Ishikawa (cell line): Measurements from ENCODE around the gene RPGRIP1L.

Experiments
- CEBPB ChIP-seq: IDR thresholded peaks from 2 replicates; pipeline ENCODE4 v1.6.1; 2012
- CREB1 ChIP-seq: IDR thresholded peaks from 2 replicates; pipeline ENCODE4 v1.6.1; 2012; ENCODE audit warnings: low read depth
- EGR1 ChIP-seq: IDR thresholded peaks from 2 replicates; pipeline ENCODE4 v1.6.1; 2012
- EP300 ChIP-seq: IDR thresholded peaks from 2 replicates; pipeline ENCODE4 v1.6.1; 2012; ENCODE audit warnings: borderline replicate concordance
- FOXM1 ChIP-seq: IDR thresholded peaks from 2 replicates; pipeline ENCODE4 v1.6.1; 2012; ENCODE audit warnings: low read depth, borderline replicate concordance
- MAX ChIP-seq: IDR thresholded peaks from 2 replicates; pipeline ENCODE4 v1.6.1; 2012
- NFIC ChIP-seq: IDR thresholded peaks from 2 replicates; pipeline ENCODE4 v1.6.1; 2012
- RAD21 ChIP-seq: IDR thresholded peaks from 2 replicates; pipeline ENCODE4 v1.6.1; 2012; ENCODE audit warnings: low read depth
- REST ChIP-seq: IDR thresholded peaks from 2 replicates; pipeline ENCODE4 v1.6.1; 2012; ENCODE audit warnings: low read depth, mild to moderate bottlenecking
- TAF1 ChIP-seq: IDR thresholded peaks from 2 replicates; pipeline ENCODE4 v1.6.1; 2012; ENCODE audit warnings: low read depth, mild to moderate bottlenecking
- TCF12 ChIP-seq: IDR thresholded peaks from 2 replicates; pipeline ENCODE4 v1.6.1; 2012; ENCODE audit warnings: low read depth
- TEAD4 ChIP-seq: IDR thresholded peaks from 2 replicates; pipeline ENCODE4 v1.6.1; 2012
- USF1 ChIP-seq: IDR thresholded peaks from 2 replicates; pipeline ENCODE4 v1.6.1; 2012
- YY1 ChIP-seq: IDR thresholded peaks from 2 replicates; pipeline ENCODE4 v1.6.1; 2012; ENCODE audit warnings: low read depth
- ZBTB7A ChIP-seq: IDR thresholded peaks from 2 replicates; pipeline ENCODE4 v1.6.1; 2012; ENCODE audit warnings: low read depth

RPGRIP1L gene

GRCh38 chr16:53680756-53681155 is 22.9 kb downstream of the RPGRIP1L start:
- TF ChIP-seq TEAD4: no peak
- TF ChIP-seq MAX: no peak
- TF ChIP-seq USF1: no peak
- TF ChIP-seq REST: no peak
- no peak for TF ChIP-seq CREB1
- TF ChIP-seq FOXM1: no peak
- TF ChIP-seq ZBTB7A: no peak
- TF ChIP-seq TCF12: no peak
- TF ChIP-seq EP300: no peak
- no peak for TF ChIP-seq YY1
- TF ChIP-seq TAF1: no peak
- no peak for TF ChIP-seq RAD21
- TF ChIP-seq EGR1: no peak
- no peak for TF ChIP-seq CEBPB
- no peak for TF ChIP-seq NFIC

GRCh38 chr16:53678756-53679343 is 24.8 kb downstream of the RPGRIP1L start:
- TF ChIP-seq FOXM1 (no peak), CREB1 (no peak), ZBTB7A (no peak), TAF1 (no peak), EGR1 (no peak), NFIC (no peak), USF1 (no peak), TEAD4 (no peak), REST (no peak), MAX (no peak), RAD21 (no peak), YY1 (no peak), CEBPB (no peak)

GRCh38 chr16:53678155-53678554 is 25.5 kb downstream of the RPGRIP1L start:
- no peak for TF ChIP-seq EP300
- no peak for TF ChIP-seq YY1
- TF ChIP-seq EGR1: no peak
- no peak for TF ChIP-seq MAX
- no peak for TF ChIP-seq CEBPB
- TF ChIP-seq REST: no peak
- no peak for TF ChIP-seq TCF12
- no peak for TF ChIP-seq TAF1
- no peak for TF ChIP-seq ZBTB7A
- no peak for TF ChIP-seq CREB1
- TF ChIP-seq USF1: no peak
- no peak for TF ChIP-seq FOXM1
- no peak for TF ChIP-seq NFIC
- no peak for TF ChIP-seq RAD21
- no peak for TF ChIP-seq TEAD4
